H1 (cell line): ENCODE measurements around the gene ZBTB26. TPM values are rescaled to one million over a fixed set of nuclear protein-coding genes. Genes with fewer than 3 reads are reported as not detected.

Experiments used
- CTCF ChIA-PET: fragments of 300-600 bp; sonication (Branson Sonifier 250); formaldehyde crosslinking; loops from one replicate; lab custom pipeline; 2021; ENCODE audit not compliant: partially characterized antibody; lab: Charles Lee
- POLR2A ChIA-PET: fragments of 300-600 bp; sonication (Branson Sonifier 250); formaldehyde crosslinking; loops from one replicate; lab custom pipeline; 2021; ENCODE audit warnings: inconsistent platforms; ENCODE audit not compliant: partially characterized antibody; lab: Charles Lee
- DNase-seq, 2 experiments: peaks; one replicate each; pipeline versions ENCODE4 v3.0.0 to v3.0.0-alpha.2; 2010 to 2022; ENCODE audit warnings: low spot score in 2 of 2, low read depth in 1 of 2, mixed read lengths in 1 of 2
- FAIRE-seq: peaks from 2 replicates; lab custom pipeline; 2011; peaks lifted over from hg19 to GRCh38; lab: Jason Lieb, UNC
- H2AFZ ChIP-seq: 2 replicates; pipeline ENCODE4 v1.8.1; 2012; ENCODE audit warnings: low read length, inconsistent platforms
- H2AK5ac ChIP-seq: 2 replicates; pipeline ENCODE4 v1.6.1; 2013; ENCODE audit warnings: low read depth, low read length
- H2BK120ac ChIP-seq: replicated peaks from 2 replicates; pipeline ENCODE3; 2013; ENCODE audit warnings: low read depth, low read length, inconsistent platforms
- H2BK12ac ChIP-seq: 2 replicates; pipeline ENCODE4 v1.6.1; 2013; ENCODE audit warnings: low read depth, low read length
- H2BK15ac ChIP-seq: 2 replicates; pipeline ENCODE4 v1.6.1; 2013; ENCODE audit warnings: low read length
- H2BK20ac ChIP-seq: 2 replicates; pipeline ENCODE4 v1.6.1; 2013; ENCODE audit warnings: low read length
- H2BK5ac ChIP-seq: 2 replicates; pipeline ENCODE4 v1.6.1; 2013; ENCODE audit warnings: low read depth, low read length
- H3K14ac ChIP-seq: 2 replicates; pipeline ENCODE4 v1.6.1; 2013; ENCODE audit warnings: inconsistent platforms; ENCODE audit not compliant: insufficient read length
- H3K18ac ChIP-seq: 2 replicates; pipeline ENCODE4 v1.6.1; 2013; ENCODE audit warnings: low read length; ENCODE audit errors: extremely low read depth
- H3K23ac ChIP-seq: 2 replicates; pipeline ENCODE4 v1.6.1; 2013; ENCODE audit warnings: inconsistent platforms; ENCODE audit not compliant: insufficient read length
- H3K23me2 ChIP-seq: 2 replicates; pipeline ENCODE4 v1.6.1; 2013; ENCODE audit warnings: low read depth, low read length
- H3K27ac ChIP-seq: 2 replicates; pipeline ENCODE4 v1.6.1; 2011; ENCODE audit warnings: low read depth, low read length, inconsistent platforms
- H3K27me3 ChIP-seq, 4 experiments: replicated peaks in 1 of 4; 1 replicate in 1 of 4; 2 replicates in 3 of 4; pipeline versions ENCODE4 v1.6.1 to v1.8.1; 2011 to 2013; ENCODE audit warnings: low read length in 3 of 4, mild to moderate bottlenecking in 3 of 4, inconsistent platforms in 2 of 4, mixed read lengths in 2 of 4, moderate library complexity in 1 of 4; ENCODE audit not compliant: control insufficient read depth in 3 of 4, insufficient read depth in 3 of 4; ENCODE audit errors: extremely low read depth in 1 of 4
- H3K36me3 ChIP-seq, 4 experiments: 2 replicates each; pipeline versions ENCODE4 v1.6.1 to v1.8.1; 2011 to 2013; ENCODE audit warnings: mild to moderate bottlenecking in 4 of 4, low read length in 3 of 4, moderate library complexity in 2 of 4, control low read depth in 1 of 4, inconsistent platforms in 1 of 4; ENCODE audit not compliant: insufficient read depth in 4 of 4, control insufficient read depth in 2 of 4
- H3K4ac ChIP-seq: replicated peaks from 2 replicates; pipeline ENCODE3; 2013; ENCODE audit warnings: low read length, low read depth, mixed read lengths, inconsistent platforms; ENCODE audit not compliant: insufficient read length
- H3K4me1 ChIP-seq, 4 experiments: replicated peaks in 1 of 4; 1 replicate in 1 of 4; 2 replicates in 3 of 4; pipeline versions ENCODE4 v1.6.1 to v1.8.1; 2011 to 2013; ENCODE audit warnings: low read length in 3 of 4, inconsistent platforms in 2 of 4, mixed read lengths in 1 of 4; ENCODE audit not compliant: insufficient read depth in 4 of 4, control insufficient read depth in 3 of 4
- H3K4me2 ChIP-seq, 2 experiments: 2 replicates each; pipeline versions ENCODE4 v1.6.1 to v1.8.1; 2011 to 2013; ENCODE audit warnings: low read depth in 2 of 2, low read length in 2 of 2, control low read depth in 1 of 2, inconsistent platforms in 1 of 2, mild to moderate bottlenecking in 1 of 2; ENCODE audit not compliant: insufficient read depth in 1 of 2
- H3K4me3 ChIP-seq, 4 experiments: fragments of 200-600, 300-600 bp in 1 of 4; sonication (generic), shearing (Covaris generic), sonication (Bioruptor Twin) in 1 of 4; 2 replicates each; pipeline versions ENCODE4 v1.5.1 to v1.8.1; 2011 to 2016; ENCODE audit warnings: low read length in 4 of 4, low read depth in 3 of 4, control low read depth in 2 of 4, inconsistent platforms in 2 of 4, mild to moderate bottlenecking in 2 of 4, mixed read lengths in 1 of 4, moderate library complexity in 1 of 4; ENCODE audit not compliant: insufficient read depth in 2 of 4; ENCODE audit errors: extremely low read depth in 1 of 4
- H3K56ac ChIP-seq: replicated peaks from 2 replicates; pipeline ENCODE3; 2013; ENCODE audit warnings: low read depth, mild to moderate bottlenecking, mixed read lengths, low read length, inconsistent platforms; ENCODE audit not compliant: insufficient read length
- H3K79me1 ChIP-seq: 2 replicates; pipeline ENCODE4 v1.6.1; 2013; ENCODE audit warnings: low read depth, low read length, control low read depth
- H3K79me2 ChIP-seq, 2 experiments: 2 replicates each; pipeline versions ENCODE4 v1.6.1 to v1.8.1; 2012 to 2013; ENCODE audit warnings: low read length in 2 of 2, mild to moderate bottlenecking in 2 of 2, inconsistent platforms in 1 of 2; ENCODE audit not compliant: insufficient read depth in 2 of 2, control insufficient read depth in 1 of 2
- H3K9ac ChIP-seq, 4 experiments: replicated peaks in 1 of 4; 1 replicate in 1 of 4; 2 replicates in 3 of 4; pipeline versions ENCODE4 v1.6.1 to v1.8.1; 2011 to 2013; ENCODE audit warnings: low read depth in 3 of 4, low read length in 3 of 4, control low read depth in 2 of 4, mild to moderate bottlenecking in 2 of 4, moderate library complexity in 2 of 4, inconsistent platforms in 1 of 4; ENCODE audit errors: extremely low read depth in 1 of 4
- H3K9me3 ChIP-seq, 2 experiments: 2 replicates each; pipeline versions ENCODE4 v1.6.1 to v1.8.1; 2012 to 2013; ENCODE audit warnings: mild to moderate bottlenecking in 2 of 2, moderate library complexity in 2 of 2, control low read depth in 1 of 2, inconsistent platforms in 1 of 2, low read depth in 1 of 2, low read length in 1 of 2, mixed read lengths in 1 of 2; ENCODE audit not compliant: insufficient read depth in 2 of 2
- H4K20me1 ChIP-seq, 2 experiments: replicated peaks in 1 of 2; 2 replicates each; pipeline versions ENCODE3 to v1.8.1; 2011 to 2013; ENCODE audit warnings: inconsistent platforms in 2 of 2, low read length in 2 of 2, mild to moderate bottlenecking in 1 of 2; ENCODE audit not compliant: insufficient read depth in 2 of 2, control insufficient read depth in 1 of 2
- H4K5ac ChIP-seq: 2 replicates; pipeline ENCODE4 v1.6.1; 2013; ENCODE audit warnings: low read length, low read depth, mixed read lengths, inconsistent platforms; ENCODE audit not compliant: insufficient read length
- H4K8ac ChIP-seq: 2 replicates; pipeline ENCODE4 v1.8.0; 2013; ENCODE audit warnings: mild to moderate bottlenecking, moderate library complexity, low read length, inconsistent platforms; ENCODE audit not compliant: insufficient read depth; ENCODE audit errors: extremely low read depth
- H4K91ac ChIP-seq: replicated peaks from 2 replicates; pipeline ENCODE3; 2013; ENCODE audit warnings: low read length, mixed read lengths, inconsistent platforms; ENCODE audit not compliant: insufficient read length
- NANOG ChIP-seq: IDR thresholded peaks from 2 replicates; pipeline ENCODE4 v1.6.1; 2011; ENCODE audit warnings: low read length, low read depth, mild to moderate bottlenecking, inconsistent platforms; ENCODE audit not compliant: insufficient read depth, poor library complexity, severe bottlenecking
- PHF8 ChIP-seq: fragments of 200-600 bp; sonication (generic); conservative IDR thresholded peaks from 2 replicates; pipeline ENCODE4 v1.7.1; 2012; ENCODE audit warnings: low read depth, mild to moderate bottlenecking, inconsistent platforms, low read length, moderate library complexity
- POLR2A ChIP-seq, 2 experiments: IDR thresholded peaks; 1 replicate in 1 of 2; 2 replicates in 1 of 2; pipeline ENCODE4 v1.6.1; 2011; ENCODE audit warnings: low read depth in 2 of 2, low read length in 2 of 2, mild to moderate bottlenecking in 2 of 2; ENCODE audit errors: control extremely low read depth in 1 of 2
- RBBP5 ChIP-seq: IDR thresholded peaks from 2 replicates; pipeline ENCODE4 v1.7.1; 2012; ENCODE audit warnings: low read depth, mild to moderate bottlenecking, inconsistent platforms, low read length, moderate library complexity, borderline replicate concordance
- RFX5 ChIP-seq: IDR thresholded peaks from 2 replicates; pipeline ENCODE4 v1.6.1; 2011; ENCODE audit warnings: low read depth, low read length, improper control_type of control experiment, borderline replicate concordance
- SIX5 ChIP-seq: IDR thresholded peaks from 2 replicates; pipeline ENCODE4 v1.6.1; 2011; ENCODE audit warnings: mild to moderate bottlenecking, low read depth, low read length
- TAF1 ChIP-seq: IDR thresholded peaks from 2 replicates; pipeline ENCODE4 v1.6.1; 2011; ENCODE audit warnings: mild to moderate bottlenecking, low read depth, low read length
- TAF7 ChIP-seq: optimal IDR thresholded peaks from 2 replicates; pipeline ENCODE3; 2011; ENCODE audit warnings: low read depth, mild to moderate bottlenecking, inconsistent platforms, low read length, moderate library complexity, borderline replicate concordance
- YY1 ChIP-seq: IDR thresholded peaks from 2 replicates; pipeline ENCODE4 v1.6.1; 2011; ENCODE audit warnings: low read depth, mild to moderate bottlenecking, low read length
- WGBS, 2 experiments: shearing (Covaris generic) in 1 of 2; methylation state at CpG; one replicate each; pipeline versions ENCODE4 v1.1.6 to v1.1.7; 2013 to 2015; ENCODE audit warnings: low lambda C conversion rate in 2 of 2, mixed read lengths in 2 of 2, inconsistent platforms in 1 of 2, low coverage in 1 of 2, missing lambda C conversion rate in 1 of 2; ENCODE audit not compliant: insufficient replicate concordance in 2 of 2, insufficient coverage in 1 of 2, insufficient read length in 1 of 2; ENCODE audit errors: extremely low coverage in 1 of 2, missing lambda C conversion rate in 1 of 2; 5-methylcytosine and 5-hydroxymethylcytosine counted together
- polyA plus RNA-seq, 7 experiments: library from polyadenylated mRNA; depleted of rRNA in 3 of 7; stranded (reverse) in 5 of 7; unstranded in 2 of 7; fragments of >200 nt in 5 of 7; fragments of 200-250 nt in 2 of 7; gene quantifications; 1 replicate in 5 of 7; 2 replicates in 1 of 7; 4 replicates in 1 of 7; pipeline versions ENCODE4 v1.2.1 to v1.2.3, GENCODE V29; 2011 to 2013; ENCODE audit warnings: missing spikeins in 2 of 7, mixed read lengths in 2 of 7
- total RNA-seq: library from RNA; stranded (reverse); fragmentation: NEBNext Ultra II Directional; extraction: Animal tissue kit (Norgen Biotek cat#: 25700); gene quantifications from 2 replicates; pipeline ENCODE4 v1.2.1, GENCODE V29; 2021
- TF ChIP-seq, protein P1 (sequence below): IDR thresholded peaks from 2 replicates; pipeline ENCODE4 v1.6.1; 2012; ENCODE audit warnings: inconsistent platforms

Gene ZBTB26
- total and polyA plus RNA-seq, 2 of the 8 experiments (the other 6 are each of a cell fraction or from before 2014, with no cell fraction given), result 5.7 to 7.4 TPM

- FAIRE-seq, result no peak
- Histone ChIP-seq H3K36me3 (peaks cover 8 to 19% (median 9%) of the 10 kb centered on the region in 4 experiments; a peak in 7 of 8 replicates), H3K27ac (peak within 1 kb of the TSS; percentile 96), H3K4me2 (peak within 1 kb of the TSS; percentile 90 to 98), H3K27me3 (no peaks in the 10 kb centered on the region), H2AK5ac (no peak within 1 kb of the TSS; the same call in 1 of the 2 replicates), H4K8ac (peak within 1 kb of the TSS; percentile 99), H3K14ac (no peak within 1 kb of the TSS), H3K9ac (peak within 1 kb of the TSS; percentile 92 to 96 (median 94)), H3K4ac (no peak within 1 kb of the TSS), H3K4me3 (peak within 1 kb of the TSS; percentile 83 to 93 (median 90)), H3K4me1 (peaks cover under 1 to 3% (median 2%) of the 10 kb centered on the region in 4 experiments; a peak in 5 of 7 replicates), H2BK20ac (no peak within 1 kb of the TSS), H3K9me3 (no peaks in the 10 kb centered on the region), H2AFZ (no peak within 1 kb of the TSS), H4K91ac (peak within 1 kb of the TSS; percentile 62), H3K23ac (no peak within 1 kb of the TSS), H2BK15ac (0 out of 2 replicates have a peak within 1 kb of the TSS, but pooled peaks have one; percentile 21), H3K79me1 (0 out of 2 replicates have a peak, but pooled peaks cover 3% of the 10 kb centered on the region), H3K79me2 (peaks cover 30 to 52% of the 10 kb centered on the region in 2 experiments), H4K20me1 (peaks cover 4% of the 10 kb centered on the region in 2 experiments), H3K18ac (peak within 1 kb of the TSS; percentile 88), H4K5ac (peak within 1 kb of the TSS; percentile 85), H3K23me2 (peaks cover 3% of the 10 kb centered on the region), H3K56ac (peak within 1 kb of the TSS; percentile 92), H2BK5ac (peak within 1 kb of the TSS; percentile 90), H2BK12ac (peak within 1 kb of the TSS; percentile 62), H2BK120ac (no peak within 1 kb of the TSS)
- peak; percentile 96 for DNase-seq
- WGBS, 2 experiments, result 1% methylated on average over 29 of the region's 54 CpGs; no CpG with 5 or more reads in 1 of the 2 experiments
- POLR2A ChIA-PET, result interaction anchor here (0.6 to 6.2 kb wide), 19 partner anchors 9 to 163 kb away, joined by 3 to 79 read pairs (median 5); partner anchors contain the start of genes RC3H2, ZBTB26 and ZBTB6
- CTCF ChIA-PET, result interaction anchor here (1.4 kb wide), 1 partner anchor 9 kb away, joined by 5 read pairs; the partner anchor contains the start of gene ZBTB26
- TF ChIP-seq RBBP5 (peak; percentile 97; the same call in 1 of the 2 replicates), YY1 (no peak), POLR2A (IDR thresholded peaks at IDR 0.05; ENCODE audit: control extremely low read depth in 1 of 2, low read depth in 2 of 2, low read length in 2 of 2) (peak; percentile 94 to 95), TAF1 (peak; percentile 84), PHF8 (peak; percentile 100), NANOG (no peak), SIX5 (no peak), TAF7 (peak; percentile 65), RFX5 (no peak)
- TF ChIP-seq, protein P1, sequence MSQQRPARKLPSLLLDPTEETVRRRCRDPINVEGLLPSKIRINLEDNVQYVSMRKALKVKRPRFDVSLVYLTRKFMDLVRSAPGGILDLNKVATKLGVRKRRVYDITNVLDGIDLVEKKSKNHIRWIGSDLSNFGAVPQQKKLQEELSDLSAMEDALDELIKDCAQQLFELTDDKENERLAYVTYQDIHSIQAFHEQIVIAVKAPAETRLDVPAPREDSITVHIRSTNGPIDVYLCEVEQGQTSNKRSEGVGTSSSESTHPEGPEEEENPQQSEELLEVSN, result peak; percentile 10; the same call in 1 of the 2 replicates
Observed at GRCh38 chr9:122940749-122941581, 9.7 kb upstream of the ZBTB26 start, which contains the start of gene RABGAP1. RABGAP1 (plus strand) TSS chr9:122941020; CDS start chr9:122957060, 16,040 bp downstream.
